PFSK-1 (cell line): ENCODE data around the gene MBD4.

Source experiments
- FOXP2 ChIP-seq: optimal IDR thresholded peaks from 2 replicates; pipeline ENCODE3; 2011; ENCODE audit warnings: borderline replicate concordance, control low read depth, inconsistent platforms; ENCODE audit not compliant: insufficient read depth; ENCODE audit errors: extremely low read length, extremely low read depth
- POLR2AphosphoS5 ChIP-seq: IDR thresholded peaks from 2 replicates; pipeline ENCODE4 v1.6.1; 2012; ENCODE audit warnings: low read depth, mild to moderate bottlenecking, control low read depth, low read length, moderate library complexity
- REST ChIP-seq, 2 experiments: IDR thresholded peaks; 2 replicates each; pipeline versions ENCODE4 v1.6.1 to v1.8.0; 2011 to 2012; ENCODE audit warnings: low read depth in 2 of 2, low read length in 2 of 2, control low read depth in 1 of 2, inconsistent platforms in 1 of 2, mild to moderate bottlenecking in 1 of 2, moderate library complexity in 1 of 2; ENCODE audit not compliant: insufficient read depth in 1 of 2
- SIN3A ChIP-seq: IDR thresholded peaks from 2 replicates; pipeline ENCODE4 v1.6.1; 2012; ENCODE audit warnings: mild to moderate bottlenecking, low read length, moderate library complexity, borderline replicate concordance; ENCODE audit not compliant: insufficient read depth

- TF ChIP-seq SIN3A = no peak
- TF ChIP-seq REST (IDR thresholded peaks at IDR 0.05; ENCODE audit: insufficient read depth in 1 of 2, low read depth in 2 of 2, low read length in 2 of 2) = no peak
- no peak for TF ChIP-seq POLR2AphosphoS5
- TF ChIP-seq FOXP2 = no peak
Measured at GRCh38 chr3:129409541-129409940, 30.2 kb downstream of the MBD4 start.
